Transverse colon (tissue), 4 donors: ENCODE measurements around the gene JAKMIP1.

ENCODE experiments used
- CTCF ChIP-seq, 5 experiments: fragments of 200-600 bp in 3 of 5; fragments of 450-650 bp in 2 of 5; sonication (generic) in 3 of 5; IDR thresholded peaks; 1 replicate in 2 of 5; 2 replicates in 3 of 5; pipeline ENCODE4 v1.5.1; 2016 to 2017; ENCODE audit warnings: antibody characterized with exemption in 5 of 5, inconsistent platforms in 3 of 5, mild to moderate bottlenecking in 2 of 5, moderate library complexity in 1 of 5
- EP300 ChIP-seq: sonication (generic); formaldehyde crosslinking; IDR thresholded peaks from one replicate; pipeline ENCODE4 v1.6.1; 2017; ENCODE audit warnings: antibody characterized with exemption, low read depth
- POLR2AphosphoS5 ChIP-seq, 3 donors: sonication (generic); formaldehyde crosslinking; IDR thresholded peaks; one replicate each; pipeline ENCODE4 v1.6.1; 2016; ENCODE audit warnings: antibody characterized with exemption in 3 of 3

DNA sequence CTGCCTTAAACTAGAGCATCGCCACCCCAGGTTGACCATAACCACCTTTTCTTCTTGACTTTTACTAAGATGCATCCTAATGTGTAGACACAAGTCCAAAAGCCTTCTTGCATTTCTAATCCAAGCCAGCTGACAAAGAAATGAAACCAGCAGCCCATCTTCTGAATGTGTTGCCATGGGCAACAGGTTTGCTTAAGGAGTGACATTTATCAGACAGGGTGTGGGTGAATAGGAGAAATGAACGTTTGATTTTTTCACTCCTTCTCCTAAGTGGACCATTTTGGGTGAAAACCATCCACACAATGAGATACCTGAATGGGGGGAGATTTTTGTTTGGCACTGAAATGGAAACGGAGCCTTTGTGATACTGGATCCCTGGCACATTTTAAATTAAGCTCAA, 109.4 kb downstream of the JAKMIP1 start:
- TF ChIP-seq CTCF (IDR thresholded peaks at IDR 0.05) (no peak), POLR2AphosphoS5 (IDR thresholded peaks at IDR 0.05) (no peak), EP300 (no peak)
